Upper lobe of right lung (tissue), 1 donor: ENCODE results near the gene MECP2. TPM values are rescaled to one million over a fixed set of nuclear protein-coding genes. Genes with fewer than 3 reads are reported as not detected.

Source experiments
- ATAC-seq: fragments of 200-7000 bp; cut with Tn5 transposase; one replicate; pipeline ENCODE4 v1.9.1; 2020; ENCODE audit warnings: mild to moderate bottlenecking, moderate library complexity
- DNase-seq: peaks from one replicate; pipeline ENCODE4 v3.0.0-alpha.2; 2020
- H3K27ac ChIP-seq: fragments of 200-600 bp; one replicate; pipeline ENCODE4 v1.8.0; 2022
- H3K27me3 ChIP-seq: fragments of 200-600 bp; one replicate; pipeline ENCODE4 v1.8.0; 2022; ENCODE audit warnings: mild to moderate bottlenecking
- H3K36me3 ChIP-seq: fragments of 200-600 bp; one replicate; pipeline ENCODE4 v1.8.0; 2022
- H3K4me1 ChIP-seq: fragments of 200-600 bp; one replicate; pipeline ENCODE4 v1.8.0; 2022
- H3K4me3 ChIP-seq: fragments of 200-600 bp; one replicate; pipeline ENCODE4 v1.8.0; 2022; ENCODE audit warnings: mild to moderate bottlenecking
- H3K9me3 ChIP-seq: fragments of 200-600 bp; one replicate; pipeline ENCODE4 v1.8.0; 2022
- CTCF ChIP-seq: fragments of 200-600 bp; IDR thresholded peaks from one replicate; pipeline ENCODE4 v1.8.0; 2022; ENCODE audit warnings: antibody characterized with exemption
- intact Hi-C: fragments of 100-400 bp; cut with DNase I; formaldehyde crosslinking; loops from one replicate; pipeline ENCODE4 v1.11.0; 2022
- total RNA-seq: library from RNA; stranded (reverse); fragmentation: NEBNext Ultra II Directional; extraction: Animal tissue kit (Norgen Biotek cat#: 25700); gene quantifications from one replicate; pipeline ENCODE4 v1.2.1, GENCODE V29; 2021
- donor health status: DM: no; HTN: yes; CAD: no; lungs with severe emphysema.

The MECP2 gene
- total RNA-seq, 1 donor from 2014 or later, result 58.6 TPM

- Histone ChIP-seq H3K27me3 (no peaks in the 10 kb centered on the region), H3K9me3 (no peaks in the 10 kb centered on the region), H3K36me3 (no peaks in the 10 kb centered on the region), H3K4me3 (no peak overlapping the region), H3K27ac (peak overlapping the region; percentile 36), H3K4me1 (peaks cover 10% of the 10 kb centered on the region)
- intact Hi-C loops, result no loop called here
- peak; percentile 83 for ATAC-seq
- TF ChIP-seq CTCF, result no peak
- no peak for DNase-seq
Observed at GRCh38 chrX:154040307-154040756, 57.2 kb downstream of the MECP2 start.

- Histone ChIP-seq H3K27me3 (no peaks in the 10 kb centered on the region), H3K9me3 (no peaks in the 10 kb centered on the region), H3K4me1 (peaks cover 10% of the 10 kb centered on the region), H3K4me3 (no peak overlapping the region), H3K27ac (peak overlapping the region; percentile 36), H3K36me3 (no peaks in the 10 kb centered on the region)
- no peak for DNase-seq
- intact Hi-C loops, result no loop called here
- TF ChIP-seq CTCF, result no peak
- ATAC-seq, result no peak
Observed at GRCh38 chrX:154039577-154039976, 57.9 kb downstream of the MECP2 start.

GRCh38 chrX:154038656-154039055, 58.9 kb downstream of the MECP2 start:
- ATAC-seq (no peak), DNase-seq (no peak)
- Histone ChIP-seq H3K27ac (no peak overlapping the region), H3K9me3 (no peaks in the 10 kb centered on the region), H3K27me3 (no peaks in the 10 kb centered on the region), H3K36me3 (no peaks in the 10 kb centered on the region), H3K4me1 (peaks cover 10% of the 10 kb centered on the region), H3K4me3 (no peak overlapping the region)
- intact Hi-C loops, result no loop called here
- TF ChIP-seq CTCF, result no peak

- ATAC-seq (no peak), DNase-seq (no peak)
- H3K27ac ChIP-seq, result no peak overlapping the region
- no peak for TF ChIP-seq CTCF
- H3K27me3 ChIP-seq, result no peaks in the 10 kb centered on the region
- H3K4me1 ChIP-seq, result peaks cover 10% of the 10 kb centered on the region
- no peaks in the 10 kb centered on the region for H3K9me3 ChIP-seq
- intact Hi-C loops, result no loop called here
- H3K36me3 ChIP-seq, result no peaks in the 10 kb centered on the region
- H3K4me3 ChIP-seq, result no peak overlapping the region
Observed at GRCh38 chrX:154037754-154038153, 59.8 kb downstream of the MECP2 start.

GRCh38 chrX:154036513-154036912, 61.0 kb downstream of the MECP2 start:
- no peaks in the 10 kb centered on the region for H3K27me3 ChIP-seq
- intact Hi-C loops, result no loop called here

More at GRCh38 chrX:154036513-154036912, 61.0 kb downstream of the MECP2 start:
- H3K36me3 ChIP-seq, result peaks cover 7% of the 10 kb centered on the region
- peaks cover 5% of the 10 kb centered on the region for H3K4me1 ChIP-seq
- H3K9me3 ChIP-seq, result no peaks in the 10 kb centered on the region
- DNase-seq (no peak), ATAC-seq (no peak)
- TF ChIP-seq CTCF, result no peak
- H3K4me3 ChIP-seq, result no peak overlapping the region
- no peak overlapping the region for H3K27ac ChIP-seq
